ENCODE results near the gene TSPAN3. TPM values are rescaled to one million over a fixed set of nuclear protein-coding genes. Genes with fewer than 3 reads are reported as not detected.

Gene TSPAN3
- total and polyA plus RNA-seq, 8 donors = 319 to 645 (median 360) TPM

DNA sequence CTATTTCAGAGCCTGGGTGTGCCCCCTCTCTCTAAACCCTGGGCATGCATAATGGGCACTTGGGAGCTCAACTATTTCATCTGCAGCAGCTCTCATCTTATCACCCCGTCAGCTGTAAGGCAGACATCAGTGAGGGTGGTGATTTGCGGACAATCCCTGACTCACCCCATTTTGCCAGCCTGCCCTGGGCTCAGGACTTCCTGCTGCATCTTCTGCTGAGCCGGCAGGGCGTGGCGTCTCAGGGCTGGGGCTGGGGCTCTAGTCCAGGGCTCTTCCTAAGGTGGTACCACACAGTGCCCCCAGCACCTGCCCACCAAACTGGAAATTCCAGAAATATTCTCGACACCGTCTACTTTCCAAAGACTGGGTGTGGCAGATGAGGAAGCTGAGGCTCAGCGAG, 76.9 kb downstream of the TSPAN3 start:
- Histone ChIP-seq H3K27me3 (no peaks in the 10 kb centered on the region), H3K4me3 (no peak overlapping the region), H3K9me3 (no peaks in the 10 kb centered on the region), H3K27ac (peak overlapping the region in 1 of 2 donors; percentile 94), H3K36me3 (no peaks in the 10 kb centered on the region), H3K4me1 (peaks cover 0 to 85% of the 10 kb centered on the region in 2 donors)
- DNase-seq = peak in 2 of 4 donors; percentile 68 to 95
- intact Hi-C loops (cut with DNase I) = no loop called here
- peak; percentile 45 for ATAC-seq
- TF ChIP-seq CTCF (IDR thresholded peaks at IDR 0.05) = no peak

DNA sequence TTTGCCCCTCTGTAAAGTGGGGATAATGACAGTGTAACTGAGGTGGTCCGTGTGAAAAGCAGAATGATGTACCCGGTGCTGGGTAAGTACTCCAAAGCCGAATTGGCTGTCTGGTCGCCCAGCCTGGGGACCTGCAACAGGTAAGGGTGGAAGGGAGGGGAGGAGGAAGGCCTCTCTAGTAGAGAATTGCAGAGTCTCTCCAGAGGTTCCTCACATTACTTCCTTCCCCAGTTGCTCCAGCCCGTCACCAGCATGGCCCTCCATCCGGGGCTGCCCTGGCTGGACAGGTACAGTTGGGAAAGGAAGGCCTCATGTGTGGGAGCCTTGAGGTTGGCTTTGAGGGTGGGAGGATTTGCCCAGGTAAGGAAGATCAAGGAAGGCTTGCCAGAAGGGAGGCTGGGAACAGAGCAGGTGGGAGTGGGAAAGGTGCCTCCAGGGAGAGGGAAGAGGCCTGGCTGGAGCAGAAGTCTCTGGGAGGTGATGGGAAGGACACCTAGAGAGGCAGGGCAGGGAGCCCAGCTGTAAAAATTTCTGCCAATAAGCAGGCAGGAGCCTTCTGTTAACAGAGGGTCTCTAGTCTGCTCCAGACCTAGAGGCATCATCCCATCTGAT, 77.7 kb downstream of the TSPAN3 start:
- Histone ChIP-seq H3K4me3 (no peak overlapping the region), H3K9me3 (no peaks in the 10 kb centered on the region), H3K27ac (peak overlapping the region in 1 of 2 donors; percentile 94), H3K27me3 (no peaks in the 10 kb centered on the region), H3K36me3 (no peaks in the 10 kb centered on the region), H3K4me1 (peaks cover 0 to 86% of the 10 kb centered on the region in 2 donors)
- DNase-seq = peak in 1 of 4 donors; percentile 28
- no peak for TF ChIP-seq CTCF (IDR thresholded peaks at IDR 0.05)
- intact Hi-C loops (cut with DNase I) = no loop called here
- ATAC-seq = no peak

DNA sequence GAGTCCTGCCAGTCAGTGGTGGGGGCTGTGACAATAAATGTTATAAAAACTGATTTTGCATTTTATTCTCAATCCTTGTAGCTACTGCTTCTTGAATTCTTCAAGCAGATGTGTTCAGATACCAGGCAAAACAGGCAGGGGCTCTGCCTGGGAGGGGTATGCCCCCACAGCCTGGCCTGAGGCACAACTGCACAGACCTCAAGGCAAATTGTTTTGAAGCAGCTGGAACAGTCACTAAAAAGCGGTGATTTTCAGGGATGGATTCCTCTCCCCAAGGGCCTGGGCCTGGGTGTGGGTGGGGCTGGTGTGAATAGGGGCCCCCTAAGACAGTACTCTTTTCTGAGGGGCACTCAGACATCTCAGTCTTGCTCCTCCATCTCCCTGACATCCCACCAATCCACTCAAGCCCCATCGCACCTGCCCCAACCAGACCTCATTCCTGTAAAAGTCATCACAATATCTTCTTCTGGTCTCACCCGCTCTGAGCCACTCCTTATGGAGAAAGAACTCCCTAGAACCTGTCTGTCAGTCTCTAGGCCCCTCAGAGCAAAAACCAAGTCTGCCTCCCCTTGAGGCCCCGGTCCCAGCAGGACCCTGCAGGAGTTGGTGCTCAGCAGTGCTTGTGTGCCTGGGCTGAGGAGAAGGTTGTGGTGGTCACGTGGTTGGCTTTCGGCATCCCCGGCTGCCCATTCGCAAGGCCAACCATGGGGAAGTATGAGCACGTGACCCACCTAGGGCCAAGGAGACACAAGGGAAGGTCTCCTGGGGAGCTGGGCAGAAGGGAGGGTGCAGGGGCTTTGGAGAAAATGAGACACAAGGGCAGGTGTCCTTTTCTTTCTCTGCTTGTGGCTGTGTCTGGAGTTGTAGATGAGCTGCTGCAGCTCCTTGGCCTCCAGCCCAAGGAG, 78.9 kb downstream of the TSPAN3 start:
- H3K36me3 ChIP-seq = no peaks in the 10 kb centered on the region
- H3K9me3 ChIP-seq = no peaks in the 10 kb centered on the region
- peak in 2 of 4 donors; percentile 50 to 89 for DNase-seq
- TF ChIP-seq CTCF (IDR thresholded peaks at IDR 0.05) = no peak
- H3K27me3 ChIP-seq = no peaks in the 10 kb centered on the region
- ATAC-seq = no peak
- H3K4me3 ChIP-seq = no peak overlapping the region
- peak overlapping the region in 1 of 2 donors; percentile 94 for H3K27ac ChIP-seq
- intact Hi-C loops (cut with DNase I) = no loop called here
- H3K4me1 ChIP-seq = peaks cover 0 to 84% of the 10 kb centered on the region in 2 donors

Other genes with a start within 250 kb of the TSPAN3 start
- 10 to 100 TPM; 26.7 to 27.9 TPM for gene SCAPER, start 165.8 kb downstream of the TSPAN3 start, total RNA-seq
- gene SCAPER, start 165.8 kb downstream of the TSPAN3 start, polyA plus RNA-seq (ENCODE audit: insufficient read length in 6 of 6) = 10 to 100 TPM; 18.3 to 30.0 (median 24.5) TPM
- 10 to 100 TPM; 42.3 to 73.8 TPM for gene RCN2, start 139.4 kb downstream of the TSPAN3 start, total RNA-seq
- 100 to 1,000 TPM; 179 to 215 (median 187) TPM for gene RCN2, start 139.4 kb downstream of the TSPAN3 start, polyA plus RNA-seq (ENCODE audit: insufficient read length in 6 of 6)
- 10 to 100 TPM in 1 of 2 donors, 1 to 10 TPM in 1; 9.1 to 52.9 TPM for gene PSTPIP1, start 76.0 kb downstream of the TSPAN3 start, total RNA-seq
- 1 to 10 TPM; 1.8 to 3.5 (median 3.1) TPM for gene PSTPIP1, start 76.0 kb downstream of the TSPAN3 start, polyA plus RNA-seq (ENCODE audit: insufficient read length in 6 of 6)

Measured in left lung (tissue), 10 donors.